UCSD-AML1 (cell line): ENCODE measurements around the gene SNRNP70.

Source experiments
- DNase-seq: peaks from one replicate; lab custom pipeline; 2025; ENCODE audit not compliant: unreplicated experiment; lab: John Stamatoyannopoulos, UW

SNRNP70 gene

DNA sequence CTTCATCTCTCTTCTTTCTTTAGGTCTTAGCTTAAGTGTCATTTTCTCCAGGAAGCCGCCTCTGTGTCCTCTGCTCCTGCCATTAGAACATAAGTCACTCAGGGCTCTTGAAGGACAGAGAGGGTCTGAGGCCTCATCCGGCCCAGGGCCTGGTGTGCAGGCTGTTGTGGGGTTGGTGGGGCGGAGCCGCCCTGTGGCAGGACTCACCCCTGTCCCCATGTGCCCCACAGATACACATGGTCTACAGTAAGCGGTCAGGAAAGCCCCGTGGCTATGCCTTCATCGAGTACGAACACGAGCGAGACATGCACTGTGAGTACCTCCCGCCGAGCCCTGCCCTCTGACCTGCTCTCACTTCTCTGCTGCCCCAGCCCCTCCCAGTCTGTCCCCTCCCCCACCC, 15.9 kb downstream of the SNRNP70 start:
- no peak for DNase-seq

DNA sequence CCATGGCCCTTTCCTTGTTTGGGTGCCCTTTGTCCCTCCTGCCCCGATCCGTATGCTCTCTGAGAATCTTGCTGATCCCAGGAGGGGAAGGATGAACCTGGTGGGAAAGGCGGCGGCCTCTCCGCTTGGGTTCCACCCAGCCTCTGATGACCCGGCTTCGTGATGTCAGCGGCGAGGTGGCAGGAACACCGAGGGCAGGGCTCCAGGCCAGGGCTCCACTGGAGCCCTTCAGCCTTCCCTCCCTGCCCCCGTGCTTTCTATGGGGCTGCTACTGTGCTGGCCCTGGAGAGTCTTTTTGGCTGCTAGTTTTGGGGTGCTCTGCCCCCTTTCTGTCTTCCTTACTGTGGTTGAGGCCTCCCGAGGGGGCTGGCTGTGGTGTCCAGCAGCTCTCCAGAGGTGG, 17.1 kb downstream of the SNRNP70 start:
- no peak for DNase-seq

DNA sequence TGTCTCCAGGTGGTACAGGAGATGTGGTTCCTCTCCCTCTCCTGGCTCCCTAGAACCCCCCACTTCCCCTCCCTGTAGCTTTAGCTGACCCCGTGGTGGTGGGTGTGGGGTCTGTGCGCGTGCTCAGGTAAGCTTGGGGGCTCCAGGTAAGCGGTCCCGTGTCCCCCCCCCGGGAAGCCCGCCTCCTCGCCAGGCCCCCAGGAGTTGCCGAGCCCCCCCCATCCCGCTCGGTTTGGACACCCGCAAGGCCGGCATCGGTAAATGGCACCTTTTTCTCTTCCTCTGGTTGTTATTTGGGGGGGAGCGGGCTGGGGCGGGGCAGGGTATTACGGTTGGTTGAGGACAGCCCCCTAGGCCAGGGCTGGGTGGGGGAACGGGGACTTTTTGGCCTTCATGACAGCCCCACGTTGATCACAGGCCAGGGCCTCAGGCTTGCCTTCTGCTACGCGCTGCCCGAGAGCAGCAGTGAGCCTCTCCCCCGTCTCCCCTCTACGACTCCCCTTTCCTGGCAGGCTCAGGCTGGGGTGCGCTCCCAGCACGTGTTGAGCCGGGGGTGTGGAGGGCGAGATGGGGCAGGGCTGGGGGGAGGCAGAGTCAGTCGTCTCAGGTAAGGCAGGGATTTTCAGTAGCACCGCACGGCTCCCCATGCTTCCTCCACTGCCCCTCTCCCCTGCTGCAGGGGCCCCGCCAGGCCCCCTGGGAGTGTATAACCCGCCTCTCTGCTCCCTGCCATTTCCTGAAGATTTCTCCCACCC, 18.3 kb downstream of the SNRNP70 start:
- no peak for DNase-seq

DNA sequence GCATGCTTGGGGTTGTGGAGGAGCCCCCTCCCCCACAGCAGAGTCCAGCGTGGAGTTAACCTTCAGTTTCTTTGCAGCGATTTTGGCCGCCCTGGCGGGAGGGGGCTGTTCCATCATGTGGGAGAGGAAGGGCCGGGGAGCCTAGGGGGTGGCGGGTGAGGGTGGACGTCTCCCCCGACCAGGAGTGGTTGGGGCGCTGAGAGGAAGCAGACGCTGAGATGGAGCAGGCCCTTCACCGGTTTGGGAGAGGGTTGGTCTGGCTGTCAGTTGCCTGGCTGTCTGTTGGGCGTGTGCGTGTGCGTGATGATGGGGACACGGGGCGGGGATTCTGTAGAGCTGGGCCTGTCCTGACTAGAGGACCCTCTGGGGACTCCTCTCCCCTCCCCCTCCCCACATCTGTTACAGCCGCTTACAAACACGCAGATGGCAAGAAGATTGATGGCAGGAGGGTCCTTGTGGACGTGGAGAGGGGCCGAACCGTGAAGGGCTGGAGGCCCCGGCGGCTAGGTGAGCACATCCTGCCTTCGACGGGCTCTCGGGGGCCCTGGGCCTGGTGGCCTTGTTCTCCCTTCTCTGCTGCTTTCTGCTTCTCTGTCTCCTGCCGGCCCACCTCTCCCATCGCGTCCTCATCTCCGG, 19.1 kb downstream of the SNRNP70 start:
- no peak for DNase-seq

DNA sequence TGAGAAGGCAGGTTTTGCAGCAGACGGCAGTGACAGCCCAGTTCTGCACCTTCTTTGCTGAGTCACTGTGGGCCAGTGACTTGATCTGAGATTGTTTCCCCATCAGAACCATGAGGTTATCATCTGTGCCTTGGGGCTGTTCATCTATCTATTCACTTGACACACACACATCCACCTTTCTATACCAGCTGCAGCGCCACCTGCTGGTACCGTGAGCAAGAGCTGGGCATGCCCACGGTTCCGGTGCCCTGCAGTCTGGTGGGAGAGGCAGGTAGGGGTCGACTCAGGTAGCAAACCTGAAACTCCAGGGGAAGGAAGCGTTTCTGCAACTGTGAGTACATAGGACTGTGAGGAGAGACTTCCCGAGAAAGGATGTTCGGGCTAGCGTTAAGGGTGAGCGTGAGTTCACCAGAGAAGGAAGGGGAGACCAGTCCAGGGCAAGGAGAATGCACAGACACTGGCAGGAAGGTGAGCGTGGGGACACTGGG, 21.4 kb downstream of the SNRNP70 start:
- peak; percentile 45 for DNase-seq

DNA sequence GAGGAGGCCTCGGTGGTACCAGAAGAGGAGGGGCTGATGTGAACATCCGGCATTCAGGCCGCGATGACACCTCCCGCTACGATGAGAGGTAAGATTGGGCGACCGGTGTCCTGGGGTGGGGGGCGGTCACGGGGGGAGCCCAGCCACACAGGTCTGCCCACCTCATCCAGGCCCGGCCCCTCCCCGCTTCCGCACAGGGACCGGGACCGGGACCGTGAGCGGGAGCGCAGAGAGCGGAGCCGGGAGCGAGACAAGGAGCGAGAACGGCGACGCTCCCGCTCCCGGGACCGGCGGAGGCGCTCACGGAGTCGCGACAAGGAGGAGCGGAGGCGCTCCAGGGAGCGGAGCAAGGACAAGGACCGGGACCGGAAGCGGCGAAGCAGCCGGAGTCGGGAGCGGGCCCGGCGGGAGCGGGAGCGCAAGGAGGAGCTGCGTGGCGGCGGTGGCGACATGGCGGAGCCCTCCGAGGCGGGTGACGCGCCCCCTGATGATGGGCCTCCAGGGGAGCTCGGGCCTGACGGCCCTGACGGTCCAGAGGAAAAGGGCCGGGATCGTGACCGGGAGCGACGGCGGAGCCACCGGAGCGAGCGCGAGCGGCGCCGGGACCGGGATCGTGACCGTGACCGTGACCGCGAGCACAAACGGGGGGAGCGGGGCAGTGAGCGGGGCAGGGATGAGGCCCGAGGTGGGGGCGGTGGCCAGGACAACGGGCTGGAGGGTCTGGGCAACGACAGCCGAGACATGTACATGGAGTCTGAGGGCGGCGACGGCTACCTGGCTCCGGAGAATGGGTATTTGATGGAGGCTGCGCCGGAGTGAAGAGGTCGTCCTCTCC, 22.6 kb downstream of the SNRNP70 start:
- DNase-seq, result no peak

DNA sequence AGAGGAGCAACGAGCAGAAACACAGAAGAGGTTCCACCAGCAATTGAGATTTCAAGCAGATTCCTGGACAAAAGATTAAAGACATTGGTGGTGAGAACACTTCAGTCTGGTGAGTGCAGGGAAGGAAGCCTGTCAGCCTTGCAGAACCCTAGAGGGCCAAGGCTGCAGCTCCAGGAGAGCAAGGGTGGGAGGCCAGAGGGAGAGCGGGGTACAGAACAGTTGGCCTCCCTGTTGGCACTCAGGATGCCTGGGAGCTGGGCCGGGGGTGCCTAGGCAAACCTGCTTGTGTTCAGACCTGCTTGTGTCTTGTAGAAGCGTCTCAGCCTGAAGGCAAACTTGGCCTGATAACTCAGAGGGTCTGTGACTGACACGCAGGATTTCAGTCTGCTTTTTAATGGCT, 23.8 kb downstream of the SNRNP70 start:
- no peak for DNase-seq

DNA sequence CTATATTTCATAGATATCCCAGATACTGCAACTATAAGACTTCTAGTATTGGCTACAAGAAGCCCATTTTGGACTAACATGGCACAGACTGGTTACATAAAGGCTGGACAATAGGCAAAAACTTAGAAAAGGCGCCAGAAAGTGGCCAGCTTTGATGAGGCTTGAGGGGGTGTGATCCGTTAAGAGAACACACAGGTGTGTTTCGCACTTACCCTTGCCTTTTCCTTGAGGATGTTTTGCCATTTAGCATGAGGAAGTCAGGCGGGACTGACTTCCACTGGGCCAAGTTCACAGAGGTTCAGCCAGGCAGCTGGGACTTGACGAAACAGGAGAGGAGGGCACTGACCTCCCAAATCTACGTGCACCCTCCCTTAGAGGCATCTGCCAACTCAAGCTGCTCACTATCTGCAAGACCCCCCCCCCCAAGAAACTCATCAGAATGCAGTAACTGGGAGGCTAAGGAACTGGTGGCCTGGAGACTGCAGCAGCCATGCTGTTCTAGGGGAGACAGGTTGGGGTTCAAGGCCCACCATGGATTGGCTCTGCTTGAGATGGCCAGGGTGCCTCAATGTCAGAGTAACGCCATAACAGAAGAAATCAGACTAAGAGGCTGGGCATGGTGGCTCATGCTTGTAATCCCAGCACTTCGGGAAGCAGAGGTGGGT, 24.4 kb downstream of the SNRNP70 start:
- DNase-seq, result no peak

DNA sequence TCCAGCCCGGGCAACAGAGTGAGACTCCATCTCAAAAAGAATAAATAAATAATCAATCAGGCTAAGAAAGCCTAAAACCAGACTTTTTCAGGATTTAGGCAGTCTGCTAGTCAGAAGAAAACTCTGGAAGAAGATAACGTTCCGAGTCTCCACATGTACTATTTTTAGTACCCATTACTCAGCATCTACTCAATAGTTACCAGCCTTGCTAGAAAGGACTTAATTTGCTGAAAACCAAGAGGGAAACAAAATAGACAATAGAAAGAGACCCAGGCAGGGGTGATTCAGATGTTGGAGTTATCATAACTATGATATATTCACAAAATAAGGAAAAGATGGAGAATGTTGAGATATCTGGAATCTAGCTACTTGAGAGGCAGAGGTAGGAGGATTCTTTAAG, 25.3 kb downstream of the SNRNP70 start:
- no peak for DNase-seq

DNA sequence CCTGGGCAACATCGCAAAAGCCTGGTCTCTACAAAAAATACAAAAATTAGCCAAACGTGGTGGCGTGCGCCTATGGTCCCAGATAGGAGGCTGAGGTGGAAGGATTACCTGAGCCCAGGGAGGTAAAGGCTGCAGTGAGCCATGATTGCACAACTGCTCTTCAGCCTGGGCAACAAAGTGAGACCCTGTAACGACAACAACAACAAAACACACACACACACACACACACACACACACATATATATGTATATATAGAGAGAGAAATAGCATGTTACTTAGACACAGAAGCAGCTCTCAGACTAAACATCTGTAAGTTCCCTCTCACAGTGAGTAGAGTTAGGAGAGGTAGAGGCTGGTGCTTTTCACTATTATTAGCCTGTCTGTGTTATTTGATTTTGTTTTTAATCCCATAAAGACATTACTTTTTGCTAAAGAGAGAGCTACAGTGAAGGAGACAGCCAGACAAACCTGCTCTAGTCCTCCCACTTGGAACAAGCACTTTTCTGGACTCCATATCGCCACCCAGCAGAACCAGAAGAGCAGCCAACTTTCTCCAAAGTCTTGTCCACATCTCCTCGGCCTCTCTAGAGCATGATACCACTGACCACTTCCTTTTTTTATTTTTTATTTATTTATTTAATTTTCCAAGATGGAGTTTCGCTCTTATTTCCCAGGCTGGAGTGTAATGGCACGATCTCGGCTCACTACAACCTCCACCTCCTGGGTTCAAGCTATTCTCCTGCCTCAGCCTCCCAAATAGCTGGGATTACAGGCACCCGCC, 26.2 kb downstream of the SNRNP70 start:
- no peak for DNase-seq

DNA sequence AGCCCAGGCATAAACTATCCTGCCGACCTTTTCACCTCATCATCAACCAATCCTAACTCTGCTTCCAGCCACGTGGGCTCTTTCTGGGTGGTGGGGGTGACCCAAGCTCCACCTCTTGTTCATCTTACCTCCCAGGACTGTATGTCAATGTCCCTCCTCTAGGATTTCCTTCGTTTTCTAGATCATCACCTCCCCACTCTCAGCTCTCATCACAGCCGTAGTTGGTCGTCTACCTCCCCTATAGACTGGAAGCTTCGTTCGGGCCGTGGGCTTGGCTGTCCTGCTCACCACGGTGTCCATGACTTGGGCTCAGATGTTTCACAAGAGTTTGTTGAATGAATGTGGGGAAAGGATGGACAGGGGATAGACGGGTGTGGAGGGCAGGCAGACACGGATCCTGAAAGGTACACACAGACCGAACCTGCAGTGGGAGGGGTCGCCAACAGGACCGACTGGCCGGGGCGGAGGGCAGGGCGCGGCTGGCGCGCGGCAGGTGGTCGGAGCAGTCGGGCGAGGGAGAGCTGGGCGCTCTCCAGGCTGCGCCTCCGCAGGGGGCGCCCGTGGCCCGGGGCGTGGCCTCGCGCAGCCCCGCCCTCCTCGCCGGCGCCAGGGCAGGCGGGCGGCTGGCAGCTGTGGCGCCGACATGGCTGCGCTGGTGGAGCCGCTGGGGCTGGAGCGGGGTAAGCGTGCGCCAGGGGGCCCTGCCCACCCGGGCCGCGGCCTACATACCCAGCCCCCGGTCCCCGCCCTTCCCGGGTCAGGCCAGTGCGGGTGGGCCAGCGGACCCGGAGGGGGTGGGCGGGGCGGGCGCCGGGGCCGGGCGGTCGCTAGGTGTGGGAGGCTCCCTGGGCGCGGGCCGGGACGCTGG, 28.7 kb downstream of the SNRNP70 start, which contains the start of gene LIN7B:
TSS of gene LIN7B (plus strand) at position 609 of the 868 bp plus-strand sequence. CDS start at position 644, 35 bp downstream.
- peak; percentile 82 for DNase-seq

DNA sequence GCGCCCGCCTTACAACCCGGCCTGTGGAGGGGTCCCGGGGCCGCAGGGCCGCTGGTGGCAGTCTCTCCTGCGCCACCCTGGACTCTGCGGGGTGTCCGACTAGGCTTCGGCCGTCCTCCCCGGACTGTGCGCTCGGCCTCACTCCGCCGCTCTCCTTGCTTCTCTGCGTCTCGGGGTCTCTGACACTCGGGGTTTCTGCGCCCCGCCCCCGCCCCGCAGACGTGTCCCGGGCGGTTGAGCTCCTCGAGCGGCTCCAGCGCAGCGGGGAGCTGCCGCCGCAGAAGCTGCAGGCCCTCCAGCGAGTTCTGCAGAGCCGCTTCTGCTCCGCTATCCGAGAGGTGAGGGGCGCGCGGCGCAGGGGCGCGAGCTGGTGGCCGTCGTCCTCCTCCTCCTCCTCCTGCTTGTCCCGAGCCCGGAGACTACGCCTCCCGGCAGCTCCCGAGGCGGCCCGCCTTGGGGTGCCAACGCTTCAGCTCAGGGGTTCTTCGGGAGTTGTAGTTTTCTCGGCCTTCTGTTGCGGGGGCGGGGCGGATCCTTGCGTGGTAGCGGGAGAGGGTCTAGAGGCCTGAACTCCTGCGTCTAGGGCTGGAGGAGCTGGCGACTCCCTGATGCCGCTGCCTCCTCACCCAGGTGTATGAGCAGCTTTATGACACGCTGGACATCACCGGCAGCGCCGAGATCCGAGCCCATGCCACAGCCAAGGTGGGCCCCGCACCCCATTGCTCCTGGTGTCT, 29.5 kb downstream of the SNRNP70 start:
- DNase-seq, result no peak

DNA sequence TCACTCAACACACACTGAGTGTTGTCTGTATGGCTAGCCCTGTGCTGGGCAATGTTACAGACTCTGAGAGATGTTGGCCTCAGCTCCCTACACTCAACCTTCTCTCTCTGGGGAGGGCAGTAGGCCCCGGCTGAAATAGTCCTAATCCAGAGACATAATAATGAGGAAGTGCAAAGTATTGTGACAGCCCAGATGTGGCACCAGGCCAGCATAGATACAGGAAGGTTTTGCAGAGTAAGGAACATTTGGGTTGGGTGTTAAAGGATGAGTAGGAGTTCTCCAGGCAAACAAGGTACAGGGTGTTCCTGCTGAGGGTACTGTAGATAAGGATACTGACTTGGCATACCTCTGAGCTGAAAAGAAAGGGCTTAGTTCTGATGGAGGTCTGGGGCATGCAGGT, 31.3 kb downstream of the SNRNP70 start:
- peak; percentile 41 for DNase-seq

DNA sequence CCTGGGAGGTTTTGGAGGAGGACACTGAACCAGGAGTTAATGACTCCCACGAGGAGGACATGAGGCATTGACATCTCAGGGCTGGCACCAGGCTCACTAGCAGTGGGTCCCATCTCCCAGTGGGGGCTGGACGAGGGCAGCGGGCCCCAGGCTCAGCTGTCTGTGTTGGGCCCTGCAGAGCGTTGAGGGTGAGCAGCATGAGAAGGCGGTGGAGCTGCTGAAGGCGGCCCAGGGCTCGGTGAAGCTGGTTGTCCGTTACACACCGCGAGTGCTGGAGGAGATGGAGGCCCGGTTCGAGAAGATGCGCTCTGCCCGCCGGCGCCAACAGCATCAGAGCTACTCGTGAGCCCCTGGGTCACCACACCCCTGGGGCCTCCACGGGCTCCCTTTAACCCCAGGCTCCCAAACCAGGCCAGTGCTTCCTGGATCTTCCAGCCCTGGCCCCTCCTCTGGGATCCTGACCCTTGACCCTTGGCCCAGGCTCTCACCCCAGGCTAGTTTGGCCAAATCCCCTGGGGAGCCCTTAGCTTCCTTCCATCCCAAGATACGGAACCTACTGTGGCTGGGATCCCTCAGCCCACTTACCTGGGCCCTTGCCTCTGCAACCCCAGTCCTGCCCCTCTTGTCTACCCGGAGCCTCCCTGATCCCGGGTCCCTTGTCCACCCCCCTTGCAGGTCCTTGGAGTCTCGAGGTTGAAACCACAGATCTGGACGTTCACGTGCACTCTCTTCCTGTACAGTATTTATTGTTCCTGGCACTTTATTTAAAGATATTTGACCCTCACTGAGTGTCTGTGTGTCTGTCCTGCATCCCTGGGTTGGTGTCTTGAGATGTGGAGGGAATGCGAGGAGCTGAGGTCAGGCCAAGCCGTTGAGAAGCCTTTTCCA, 32.7 kb downstream of the SNRNP70 start:
- no peak for DNase-seq

DNA sequence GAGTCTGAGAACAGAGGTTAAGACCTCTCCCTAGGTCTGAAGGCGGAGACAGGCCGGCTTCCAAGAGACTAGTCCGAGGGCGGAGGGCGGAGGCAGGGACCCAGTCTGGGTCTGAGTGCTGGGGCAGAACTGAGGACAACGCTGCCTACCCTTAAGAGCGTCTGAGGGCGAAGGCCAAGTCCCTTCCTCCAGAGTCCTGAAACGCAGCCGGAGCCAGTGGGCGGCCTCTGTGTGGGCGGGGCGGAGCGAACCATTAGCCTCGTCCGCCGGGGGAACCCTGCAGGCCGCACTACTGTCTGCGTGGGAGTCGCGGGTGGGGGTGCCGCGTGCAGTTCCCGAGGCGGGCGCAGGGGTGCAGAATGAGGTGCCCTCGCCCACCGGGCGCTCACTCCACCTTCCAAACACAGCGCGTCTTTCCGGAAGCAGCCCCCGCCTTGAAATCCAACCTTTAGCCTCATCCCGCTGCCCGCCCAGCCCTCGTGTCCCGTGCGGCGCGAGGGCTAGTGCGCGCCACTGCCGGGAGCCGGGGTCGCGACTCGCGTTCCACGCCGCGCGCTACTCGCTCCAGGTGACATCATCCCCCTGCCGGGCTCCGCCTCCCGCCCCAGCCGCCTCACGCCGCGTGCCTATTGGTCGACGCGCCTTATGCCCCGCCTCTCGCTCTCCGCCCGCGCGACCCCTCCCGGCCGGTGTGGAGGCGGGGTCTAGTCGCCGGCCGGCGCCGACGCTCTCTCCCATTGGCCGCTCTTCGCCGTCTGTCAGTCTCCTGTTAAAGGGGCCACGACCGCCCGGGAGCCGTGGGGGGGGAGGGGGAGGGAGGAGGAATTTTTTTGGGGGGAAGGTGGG, 33.5 kb downstream of the SNRNP70 start, which contains the start of gene C19orf73:
TSS of gene C19orf73 (minus strand) at position 579 of the 846 bp plus-strand sequence. CDS start at position 458, 121 bp downstream.
- peak; percentile 97 for DNase-seq
